GM11168 (cell line): Measurements from ENCODE around the gene LBHD1.
"Not testable (repeated sequence)": the region's sequence is repeated elsewhere in the genome, so short reads cannot be mapped to it uniquely, and the experiment has no call there.

Source experiments
- in situ Hi-C: fragments of 300-500 bp; cut with MboI; formaldehyde crosslinking; loops from one replicate; pipeline ENCODE4 v1.12.0; 2022; ENCODE audit warnings: low sequenced_read_pairs; ENCODE audit not compliant: unreplicated experiment

LBHD1 gene

DNA sequence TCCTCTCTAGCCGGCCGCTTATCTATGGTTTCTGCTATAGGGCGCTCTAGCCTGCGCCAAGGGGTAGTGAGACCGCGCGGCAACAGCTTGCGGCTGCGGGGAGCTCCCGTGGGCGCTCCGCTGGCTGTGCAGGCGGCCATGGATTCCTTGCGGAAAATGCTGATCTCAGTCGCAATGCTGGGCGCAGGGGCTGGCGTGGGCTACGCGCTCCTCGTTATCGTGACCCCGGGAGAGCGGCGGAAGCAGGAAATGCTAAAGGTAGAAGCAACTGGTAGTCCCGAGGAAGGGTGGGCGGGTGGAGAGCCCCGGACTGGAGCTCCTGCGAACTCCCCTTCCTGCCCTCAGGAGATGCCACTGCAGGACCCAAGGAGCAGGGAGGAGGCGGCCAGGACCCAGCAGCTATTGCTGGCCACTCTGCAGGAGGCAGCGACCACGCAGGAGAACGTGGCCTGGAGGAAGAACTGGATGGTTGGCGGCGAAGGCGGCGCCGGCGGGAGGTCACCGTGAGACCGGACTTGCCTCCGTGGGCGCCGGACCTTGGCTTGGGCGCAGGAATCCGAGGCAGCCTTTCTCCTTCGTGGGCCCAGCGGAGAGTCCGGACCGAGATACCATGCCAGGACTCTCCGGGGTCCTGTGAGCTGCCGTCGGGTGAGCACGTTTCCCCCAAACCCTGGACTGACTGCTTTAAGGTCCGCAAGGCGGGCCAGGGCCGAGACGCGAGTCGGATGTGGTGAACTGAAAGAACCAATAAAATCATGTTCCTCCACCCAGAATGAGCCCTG, at the start of gene LBHD1, which contains the start of gene UQCC3:
Gene LBHD1, minus strand, starts transcription at position 660 of the 782 bp plus-strand sequence. CDS start 2,236 bp downstream, outside the sequence.
Gene UQCC3, plus strand, starts transcription at position 66 of the 782 bp plus-strand sequence. Its CDS starts 73 bp downstream, at position 139.
- in situ Hi-C loops: no loop called here

GRCh38 chr11:62719302-62719978, 47.4 kb upstream of the LBHD1 start:
- in situ Hi-C loops: no loop called here

- in situ Hi-C loops: no loop called here
Measured at GRCh38 chr11:62716816-62717215, 44.7 kb upstream of the LBHD1 start.

DNA sequence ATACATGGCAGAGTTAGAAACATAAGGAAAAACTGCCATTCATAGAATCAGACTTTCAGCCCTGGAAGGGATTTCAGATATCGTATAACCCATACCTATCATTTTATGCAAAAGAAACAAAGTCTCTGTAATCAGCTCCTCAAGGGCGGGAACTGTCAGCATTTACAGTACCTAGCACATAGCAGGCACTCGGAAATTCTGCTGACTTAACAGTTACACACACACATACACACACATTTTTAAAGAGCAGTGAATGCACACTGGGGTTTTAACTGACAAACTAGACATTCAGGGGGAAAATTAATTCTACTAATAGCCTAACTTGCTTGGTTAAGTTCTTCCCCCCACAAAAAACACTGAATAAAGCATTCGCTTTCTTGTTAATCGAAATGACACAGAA, 44.1 kb upstream of the LBHD1 start:
- in situ Hi-C loops: no loop called here

GRCh38 chr11:62715150-62716130, 43.4 kb upstream of the LBHD1 start:
- in situ Hi-C loops: no loop called here

- in situ Hi-C loops: no loop called here
Measured at GRCh38 chr11:62713343-62713742, 41.3 kb upstream of the LBHD1 start.

- in situ Hi-C loops: no loop called here
Measured at GRCh38 chr11:62712861-62713260, 40.8 kb upstream of the LBHD1 start.

GRCh38 chr11:62712276-62712812, 40.3 kb upstream of the LBHD1 start:
- in situ Hi-C loops: no loop called here

DNA sequence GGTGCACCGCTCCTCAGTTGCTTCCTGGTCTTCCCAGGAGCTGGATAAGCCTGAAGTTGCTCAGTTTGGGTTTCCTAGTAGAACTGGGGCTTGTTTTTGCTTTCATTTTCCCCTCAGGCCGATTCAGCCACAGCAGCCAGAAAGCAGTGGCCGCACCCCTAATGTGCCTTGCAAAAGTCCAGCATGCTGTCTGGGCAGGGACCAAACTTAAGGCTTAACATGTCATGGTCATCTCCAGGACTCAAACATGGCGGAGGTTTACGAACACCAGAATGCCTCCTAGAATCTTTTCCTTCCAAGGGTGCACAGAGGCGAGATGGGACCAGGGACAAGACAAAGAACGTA, 37.9 kb upstream of the LBHD1 start:
- in situ Hi-C loops: no loop called here

DNA sequence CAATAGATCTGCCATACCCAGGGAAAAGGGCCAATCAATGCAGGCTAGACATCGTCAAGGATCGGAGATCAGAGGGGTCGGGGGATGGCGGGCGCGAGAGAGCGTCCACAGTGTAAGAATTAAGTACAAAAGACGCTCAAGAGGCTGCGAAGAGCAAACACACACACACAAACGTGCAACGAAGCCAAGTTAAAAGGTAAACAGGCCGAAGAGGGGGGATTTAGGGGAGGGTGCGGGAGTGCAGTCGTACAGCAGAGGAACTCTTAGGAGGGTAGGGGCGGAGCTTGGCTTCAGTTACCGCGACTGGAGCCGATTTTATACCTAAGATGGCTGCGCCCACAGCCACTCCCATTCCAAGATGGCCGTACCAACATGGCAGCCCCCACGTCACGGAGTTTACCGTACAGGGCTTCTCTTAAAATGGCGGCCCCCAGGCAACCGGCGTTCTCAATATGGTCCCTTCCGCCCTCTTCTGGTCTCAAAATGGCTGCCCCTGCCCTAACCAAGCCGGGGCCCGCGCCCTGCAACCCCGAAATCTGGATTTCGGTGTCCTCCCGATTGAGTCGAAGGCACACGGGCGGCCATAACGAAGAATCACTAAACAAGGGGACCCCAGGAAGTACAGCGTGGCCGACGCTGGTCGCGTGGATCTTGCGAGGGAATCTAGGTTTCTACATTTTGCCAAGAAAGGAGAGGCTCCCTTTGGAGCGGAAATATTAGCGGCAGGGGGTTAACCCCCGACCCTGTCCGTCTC, 37.4 kb upstream of the LBHD1 start:
- in situ Hi-C loops: no loop called here

DNA sequence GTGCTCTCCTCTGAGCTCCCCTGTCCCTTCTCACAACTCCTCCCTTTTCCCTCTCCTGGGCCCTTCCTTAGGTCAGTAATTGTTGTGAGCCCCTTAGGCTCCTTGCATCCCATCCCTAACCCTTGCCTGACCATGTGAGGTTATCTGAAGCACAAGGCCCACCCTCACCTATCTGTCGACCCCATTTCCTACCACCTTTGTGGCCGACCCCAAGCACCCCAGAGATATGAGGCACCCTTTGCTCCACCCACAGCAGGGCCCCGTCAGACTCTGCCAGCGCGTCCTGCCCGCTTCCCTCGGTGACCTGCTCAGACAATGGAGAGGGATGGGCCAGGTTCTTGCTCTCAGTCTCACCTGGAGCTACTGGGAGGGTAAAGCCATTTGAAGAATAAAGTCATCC, 36.7 kb upstream of the LBHD1 start:
- in situ Hi-C loops: no loop called here

DNA sequence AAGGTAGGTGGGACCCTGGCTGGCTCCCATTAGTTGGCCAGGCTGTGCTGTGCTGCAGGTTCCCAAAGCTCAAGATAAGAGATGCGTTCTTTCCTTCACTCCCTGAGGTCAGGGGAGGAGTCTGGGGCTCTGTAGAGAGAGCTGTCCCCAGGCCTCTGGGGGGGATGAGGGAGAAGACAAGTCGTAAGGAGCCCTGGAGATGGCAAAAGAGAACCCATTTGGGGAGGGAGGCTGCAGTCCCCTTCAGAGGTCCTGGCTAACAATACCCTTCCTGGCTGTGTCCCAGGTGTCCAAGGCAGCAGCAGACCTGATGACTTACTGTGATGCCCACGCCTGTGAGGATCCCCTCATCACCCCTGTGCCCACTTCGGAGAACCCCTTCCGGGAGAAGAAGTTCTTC, 36.3 kb upstream of the LBHD1 start:
- in situ Hi-C loops: no loop called here

DNA sequence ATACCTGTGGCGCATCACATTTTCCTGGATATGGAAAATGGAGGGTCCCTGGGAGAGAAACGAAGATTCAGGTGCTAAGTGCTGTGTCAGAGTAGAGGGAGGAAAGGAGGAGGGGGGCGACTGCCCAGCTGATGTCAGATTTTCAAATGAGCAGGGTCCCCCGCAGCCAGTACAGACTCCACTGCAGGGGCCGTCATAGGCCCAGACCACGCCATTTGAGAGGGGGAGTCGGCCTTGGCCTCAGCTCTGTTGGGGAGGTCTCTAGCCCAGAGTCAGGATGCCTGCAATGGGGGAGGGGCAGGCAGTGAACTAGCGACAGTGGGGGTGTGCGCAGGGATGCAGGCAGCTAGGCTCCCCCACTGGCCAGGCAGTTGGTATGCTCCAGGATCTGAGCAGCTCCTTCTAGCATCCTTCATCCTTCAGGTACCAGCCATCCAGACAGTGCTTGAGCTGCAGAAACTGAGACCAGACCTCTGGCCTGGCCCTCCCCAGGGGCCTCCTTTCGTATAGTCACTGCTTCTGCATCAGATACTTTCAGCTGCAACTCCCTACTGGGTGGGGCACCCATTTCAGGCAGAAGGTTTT, 35.3 kb upstream of the LBHD1 start, which contains the start of the genes BSCL2 and GNG3:
Gene BSCL2, minus strand, starts transcription at position 148 of the 585 bp plus-strand sequence. CDS start 229 bp downstream, outside the sequence.
Gene GNG3, plus strand, starts transcription at position 400 of the 585 bp plus-strand sequence. CDS start 620 bp downstream, outside the sequence.
- in situ Hi-C loops: no loop called here

DNA sequence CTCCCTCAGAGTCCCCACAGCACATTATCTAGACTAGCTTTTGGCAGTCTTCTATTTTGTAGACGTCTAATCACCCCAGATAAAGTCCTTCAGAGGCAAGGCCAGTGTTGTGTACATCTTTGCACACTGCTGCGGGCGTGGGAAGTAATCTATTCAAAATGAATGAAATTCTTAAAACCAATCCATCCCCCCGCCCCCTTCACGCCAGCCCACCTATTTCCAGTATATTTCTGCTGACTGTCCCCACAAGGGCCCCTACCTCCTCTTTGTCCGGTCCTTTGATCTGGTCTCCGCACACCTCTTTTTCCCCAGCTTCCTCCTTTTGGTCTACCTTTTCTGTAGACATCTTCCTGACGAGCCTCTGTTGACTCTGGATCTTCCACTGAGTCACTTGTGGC, 34.8 kb upstream of the LBHD1 start:
- in situ Hi-C loops: no loop called here

GRCh38 chr11:62705880-62706849, 34.1 kb upstream of the LBHD1 start:
- in situ Hi-C loops: no loop called here

- in situ Hi-C loops: no loop called here
Measured at GRCh38 chr11:62705413-62705812, 33.3 kb upstream of the LBHD1 start.

GRCh38 chr11:62703921-62704320, 31.9 kb upstream of the LBHD1 start:
- in situ Hi-C loops: not testable (repeated sequence)

DNA sequence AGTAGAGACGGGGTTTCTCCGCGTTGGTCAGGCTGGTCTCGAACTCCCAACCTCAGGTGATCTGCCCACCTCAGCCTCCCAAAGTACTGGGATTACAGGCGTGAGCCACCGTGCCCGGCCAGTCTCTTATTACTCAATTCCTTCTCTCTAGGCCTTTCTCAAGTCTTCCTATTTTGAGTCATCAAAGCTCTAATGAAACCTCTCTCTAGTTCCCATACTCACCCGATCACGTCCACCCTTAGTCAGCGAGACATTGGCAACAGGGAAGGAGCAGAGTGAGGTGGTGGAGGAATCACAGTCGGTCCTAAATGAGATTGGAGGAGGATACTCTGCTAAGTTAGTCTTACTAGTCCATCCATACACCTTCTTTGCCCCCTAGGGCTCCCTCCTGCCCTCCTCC, 30.2 kb upstream of the LBHD1 start:
- in situ Hi-C loops: no loop called here
